Fibroblast of skin of back (primary cell): Measurements from ENCODE around the gene LSM12.
"Not testable (repeated sequence)": the region's sequence is repeated elsewhere in the genome, so short reads cannot be mapped to it uniquely, and the experiment has no call there.

Experiments used
- DNase-seq: peaks from one replicate; pipeline ENCODE4 v3.0.0-alpha.2; 2013

Gene LSM12

GRCh38 chr17:44039829-44040635, 26.4 kb downstream of the LSM12 start:
- no peak for DNase-seq

- no peak for DNase-seq
Observed at GRCh38 chr17:44038604-44039011, 27.9 kb downstream of the LSM12 start.

DNA sequence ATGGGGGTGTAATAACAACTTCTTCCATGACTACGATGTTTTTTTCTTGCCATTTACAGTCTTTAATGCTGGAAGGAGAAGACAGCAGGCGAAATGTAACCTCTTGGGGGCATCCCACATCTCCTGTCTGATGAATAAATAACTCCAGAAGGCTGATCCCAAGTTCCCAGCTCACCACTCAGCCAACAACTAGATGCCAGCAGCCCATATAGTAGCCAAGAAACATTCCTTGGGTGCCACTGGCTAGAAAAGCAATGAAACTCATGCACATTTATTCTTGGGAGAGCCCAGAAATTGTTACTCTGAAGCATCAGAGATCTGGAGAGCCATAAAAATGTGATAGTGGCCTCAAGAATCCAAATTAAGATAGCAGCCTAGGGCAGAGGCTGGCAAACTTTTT, 29.0 kb downstream of the LSM12 start:
- DNase-seq = no peak

- not testable (repeated sequence) for DNase-seq
Observed at GRCh38 chr17:44034688-44035087, 31.8 kb downstream of the LSM12 start.

GRCh38 chr17:44033861-44034408, 32.5 kb downstream of the LSM12 start:
- no peak for DNase-seq

DNA sequence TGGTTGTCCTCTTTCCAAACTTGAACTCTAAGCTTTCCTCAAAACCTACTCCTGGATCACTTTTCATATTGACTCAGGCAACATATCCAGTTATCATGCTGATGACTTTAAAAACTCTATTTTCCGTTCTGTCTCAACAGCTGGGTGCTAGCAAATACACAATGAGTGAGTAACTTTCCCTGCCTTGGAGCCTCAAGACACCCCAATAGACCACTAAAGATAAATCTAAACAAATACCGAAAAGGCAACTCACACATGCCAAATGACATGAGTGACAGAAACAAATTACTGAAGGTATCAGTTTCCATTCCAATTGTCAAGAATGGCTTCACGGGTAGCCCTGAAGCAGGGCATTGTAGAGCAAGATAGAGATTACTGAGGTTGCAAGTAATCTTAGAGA, 36.0 kb downstream of the LSM12 start:
- DNase-seq = no peak

DNA sequence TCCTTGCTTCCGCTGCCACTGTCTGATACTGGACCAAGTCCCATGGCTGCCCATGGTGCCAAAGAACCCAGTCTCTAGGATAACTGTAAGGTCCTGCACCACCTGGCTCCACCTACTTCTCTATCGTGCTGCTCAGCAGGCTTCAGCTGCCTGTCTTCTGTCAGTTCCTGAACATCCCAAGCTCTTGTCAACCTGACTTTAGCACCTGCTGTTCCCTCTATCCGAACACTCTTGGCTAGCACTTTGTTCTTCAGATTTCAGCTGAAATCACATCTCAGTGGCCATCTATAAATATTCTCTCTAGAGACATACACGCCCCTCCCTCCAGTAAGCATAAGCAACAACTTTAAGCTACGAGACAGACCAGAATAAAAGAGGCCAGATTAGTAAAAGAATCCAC, 36.7 kb downstream of the LSM12 start:
- DNase-seq = no peak

GRCh38 chr17:44024853-44025252, 41.6 kb downstream of the LSM12 start:
- no peak for DNase-seq

DNA sequence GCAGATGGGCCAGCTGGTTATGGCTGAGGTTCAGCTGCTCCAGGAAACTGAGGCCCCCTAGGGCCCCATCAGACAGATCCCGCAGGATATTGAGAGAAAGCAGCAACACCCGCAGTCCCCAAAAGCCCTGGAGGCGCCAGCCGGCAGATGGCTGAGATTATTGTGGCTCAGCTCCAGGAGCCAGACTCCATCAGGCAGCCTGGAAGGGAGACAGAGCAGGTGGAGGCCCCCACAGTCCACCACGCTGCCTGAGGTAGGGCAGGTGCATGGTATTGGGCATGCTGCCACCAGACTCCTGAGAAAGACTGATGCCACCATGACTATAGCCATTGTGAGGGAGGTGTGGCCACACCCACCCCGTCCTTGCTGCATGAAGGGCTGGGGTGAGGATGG, 42.2 kb downstream of the LSM12 start:
- no peak for DNase-seq

GRCh38 chr17:44023545-44024270, 42.8 kb downstream of the LSM12 start:
- DNase-seq = no peak

DNA sequence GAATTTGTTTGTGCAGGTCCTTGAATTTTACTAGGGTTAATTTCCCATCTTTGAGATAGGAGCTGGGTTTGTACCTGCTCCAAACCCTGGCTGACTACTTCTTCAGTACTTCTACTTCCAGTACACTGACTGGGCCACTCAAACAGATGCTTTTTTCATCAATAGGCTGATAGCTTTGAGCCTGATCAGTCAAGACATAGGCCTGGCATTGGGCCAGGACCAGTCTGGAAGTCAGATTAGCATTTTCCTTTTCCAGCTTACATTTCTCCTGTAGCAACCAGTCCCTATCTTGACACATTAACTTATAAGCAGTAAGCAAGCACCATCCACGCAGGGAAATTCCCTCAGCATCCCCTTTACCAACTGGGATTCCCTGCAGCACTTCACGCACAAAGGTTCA, 44.2 kb downstream of the LSM12 start:
- no peak for DNase-seq

GRCh38 chr17:44021227-44021626, 45.2 kb downstream of the LSM12 start:
- DNase-seq = not testable (repeated sequence)

- DNase-seq = peak; percentile 93
Observed at GRCh38 chr17:44014437-44015172, 51.9 kb downstream of the LSM12 start, which contains the start of gene TMEM101. TSS of gene TMEM101 (minus strand) at chr17:44014963. CDS start at chr17:44014952, 11 bp downstream.

- peak; percentile 21 for DNase-seq
Observed at GRCh38 chr17:44014133-44014436, 52.4 kb downstream of the LSM12 start.

- no peak for DNase-seq
Observed at GRCh38 chr17:44012874-44013273, 53.6 kb downstream of the LSM12 start.

- DNase-seq = no peak
Observed at GRCh38 chr17:44012391-44012790, 54.1 kb downstream of the LSM12 start.

GRCh38 chr17:44011876-44012275, 54.6 kb downstream of the LSM12 start:
- DNase-seq = no peak

- no peak for DNase-seq
Observed at GRCh38 chr17:44010966-44011647, 55.4 kb downstream of the LSM12 start.

GRCh38 chr17:44008205-44008909, 58.1 kb downstream of the LSM12 start:
- DNase-seq = no peak

- DNase-seq = peak; percentile 22
Observed at GRCh38 chr17:44007346-44008204, 58.9 kb downstream of the LSM12 start.
